ENCODE measurements around the gene CKB.
"Not testable (repeated sequence)": the region's sequence is repeated elsewhere in the genome, so short reads cannot be mapped to it uniquely, and the experiment has no call there.

GRCh38 chr14:103525430-103526246 is 3.0 kb upstream of the CKB start:
- TF ChIP-seq CTCF (IDR thresholded peaks at IDR 0.05; ENCODE audit: insufficient read depth, low read length, poor library complexity, severe bottlenecking); EZH2phosphoT487 (conservative IDR thresholded peaks at IDR 0.05; ENCODE audit: low read length): not testable (repeated sequence)

Measured in SU-DHL-6 (cell line).